ENCODE measurements around the gene ARHGEF10L.

The ARHGEF10L gene

DNA sequence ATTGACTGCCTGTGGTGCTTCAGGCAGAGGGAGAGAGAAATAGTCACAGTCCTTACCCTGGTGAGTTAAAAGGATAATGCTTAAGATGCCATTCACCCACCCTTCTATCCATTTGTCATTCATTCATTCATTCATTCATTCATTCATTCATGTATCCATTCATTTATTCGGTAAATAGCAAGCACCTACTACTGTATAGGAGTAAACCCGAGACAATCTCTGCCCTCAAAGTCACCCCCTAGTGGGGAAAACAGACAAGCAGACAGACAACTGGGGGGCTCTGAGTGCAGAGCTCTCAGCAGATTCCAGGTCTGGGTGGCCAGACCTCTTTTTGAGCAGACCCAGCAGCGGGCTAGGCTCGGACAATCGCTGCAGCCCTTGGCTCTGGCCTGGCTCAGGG lies 201.6 kb downstream of the ARHGEF10L start:
- Histone ChIP-seq H3K27ac (replicated peaks) (no peak overlapping the region), H3K27me3 (ENCODE audit: insufficient read depth, poor library complexity, severe bottlenecking) (no peaks in the 10 kb centered on the region), H3K4me3 (replicated peaks; ENCODE audit: insufficient read depth, low read length) (no peak overlapping the region)
- no peak for TF ChIP-seq SPI1 (IDR thresholded peaks at IDR 0.05; ENCODE audit: borderline replicate concordance, low read depth)
- TF ChIP-seq GABPA (IDR thresholded peaks at IDR 0.05; ENCODE audit: low read depth): no peak
- no peak for TF ChIP-seq REST (IDR thresholded peaks at IDR 0.05; ENCODE audit: insufficient replicate concordance, low read depth)
- TF ChIP-seq POLR2AphosphoS5 (IDR thresholded peaks at IDR 0.05; ENCODE audit: low read depth): no peak
- TF ChIP-seq, protein P1, sequence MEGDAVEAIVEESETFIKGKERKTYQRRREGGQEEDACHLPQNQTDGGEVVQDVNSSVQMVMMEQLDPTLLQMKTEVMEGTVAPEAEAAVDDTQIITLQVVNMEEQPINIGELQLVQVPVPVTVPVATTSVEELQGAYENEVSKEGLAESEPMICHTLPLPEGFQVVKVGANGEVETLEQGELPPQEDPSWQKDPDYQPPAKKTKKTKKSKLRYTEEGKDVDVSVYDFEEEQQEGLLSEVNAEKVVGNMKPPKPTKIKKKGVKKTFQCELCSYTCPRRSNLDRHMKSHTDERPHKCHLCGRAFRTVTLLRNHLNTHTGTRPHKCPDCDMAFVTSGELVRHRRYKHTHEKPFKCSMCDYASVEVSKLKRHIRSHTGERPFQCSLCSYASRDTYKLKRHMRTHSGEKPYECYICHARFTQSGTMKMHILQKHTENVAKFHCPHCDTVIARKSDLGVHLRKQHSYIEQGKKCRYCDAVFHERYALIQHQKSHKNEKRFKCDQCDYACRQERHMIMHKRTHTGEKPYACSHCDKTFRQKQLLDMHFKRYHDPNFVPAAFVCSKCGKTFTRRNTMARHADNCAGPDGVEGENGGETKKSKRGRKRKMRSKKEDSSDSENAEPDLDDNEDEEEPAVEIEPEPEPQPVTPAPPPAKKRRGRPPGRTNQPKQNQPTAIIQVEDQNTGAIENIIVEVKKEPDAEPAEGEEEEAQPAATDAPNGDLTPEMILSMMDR (IDR thresholded peaks at IDR 0.05; ENCODE audit: insufficient read depth, low read length): no peak
- DNase-seq (ENCODE audit: low read depth in 1 of 2, low spot score in 1 of 2): no peak

DNA sequence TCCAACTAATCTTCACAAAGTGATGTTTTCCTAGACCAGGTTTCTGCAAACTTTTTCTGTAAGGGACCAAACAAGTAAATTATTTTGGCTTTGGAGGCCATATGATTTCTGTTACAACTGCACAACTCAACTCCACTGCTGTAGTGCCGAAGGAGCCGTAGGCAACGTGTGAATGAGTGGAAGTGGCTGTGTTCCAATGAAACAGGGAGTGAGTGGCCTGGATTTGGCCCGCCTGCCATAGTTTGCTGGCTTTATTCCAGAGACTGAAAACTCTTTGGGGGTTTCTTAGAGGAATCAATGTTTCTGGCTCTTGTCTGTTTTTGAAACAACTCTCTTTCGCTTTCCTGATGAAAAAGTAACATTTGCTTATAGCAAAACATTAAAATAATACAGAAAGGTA lies 203.1 kb downstream of the ARHGEF10L start:
- H3K27ac ChIP-seq (replicated peaks): no peak overlapping the region
- DNase-seq (ENCODE audit: low read depth in 1 of 2, low spot score in 1 of 2): no peak
- TF ChIP-seq POLR2AphosphoS5 (IDR thresholded peaks at IDR 0.05; ENCODE audit: low read depth) (no peak), GABPA (IDR thresholded peaks at IDR 0.05; ENCODE audit: low read depth) (no peak), REST (IDR thresholded peaks at IDR 0.05; ENCODE audit: insufficient replicate concordance, low read depth) (no peak), SPI1 (IDR thresholded peaks at IDR 0.05; ENCODE audit: borderline replicate concordance, low read depth) (no peak)
- TF ChIP-seq, protein P1 (IDR thresholded peaks at IDR 0.05; ENCODE audit: insufficient read depth, low read length): no peak
- no peak overlapping the region for H3K4me3 ChIP-seq (replicated peaks; ENCODE audit: insufficient read depth, low read length)
- H3K27me3 ChIP-seq (ENCODE audit: insufficient read depth, poor library complexity, severe bottlenecking): no peaks in the 10 kb centered on the region

GRCh38 chr1:17743008-17743647 lies 203.6 kb downstream of the ARHGEF10L start:
- no peak for DNase-seq (ENCODE audit: low read depth in 1 of 2, low spot score in 1 of 2)
- no peak for TF ChIP-seq GABPA (IDR thresholded peaks at IDR 0.05; ENCODE audit: low read depth)
- TF ChIP-seq, protein P1 (IDR thresholded peaks at IDR 0.05; ENCODE audit: insufficient read depth, low read length): no peak
- no peak for TF ChIP-seq SPI1 (IDR thresholded peaks at IDR 0.05; ENCODE audit: borderline replicate concordance, low read depth)
- no peak for TF ChIP-seq REST (IDR thresholded peaks at IDR 0.05; ENCODE audit: insufficient replicate concordance, low read depth)
- TF ChIP-seq POLR2AphosphoS5 (IDR thresholded peaks at IDR 0.05; ENCODE audit: low read depth): no peak
- H3K27me3 ChIP-seq (ENCODE audit: insufficient read depth, poor library complexity, severe bottlenecking): no peaks in the 10 kb centered on the region
- no peak overlapping the region for H3K4me3 ChIP-seq (replicated peaks; ENCODE audit: insufficient read depth, low read length)
- H3K27ac ChIP-seq (replicated peaks): no peak overlapping the region
